GM10266 (cell line): ENCODE results near the gene ANO1.

Experiments
- DNase-seq: peaks from one replicate; pipeline ENCODE4 v3.0.0; 2012; ENCODE audit errors: extremely low spot score
- CTCF ChIP-seq: IDR thresholded peaks from 2 replicates; pipeline ENCODE4 v1.5.1; 2012; ENCODE audit warnings: mild to moderate bottlenecking, low read depth; ENCODE audit not compliant: control insufficient read depth, insufficient read depth; ENCODE audit errors: missing control alignments

Gene ANO1

GRCh38 chr11:70040869-70041501 is 37.1 kb upstream of the ANO1 start:
- no peak for DNase-seq
- TF ChIP-seq CTCF: no peak

- DNase-seq: no peak
- no peak for TF ChIP-seq CTCF
Measured at GRCh38 chr11:70043482-70043881, 34.6 kb upstream of the ANO1 start.

GRCh38 chr11:70046089-70046488 is 32.0 kb upstream of the ANO1 start:
- no peak for DNase-seq
- no peak for TF ChIP-seq CTCF

DNA sequence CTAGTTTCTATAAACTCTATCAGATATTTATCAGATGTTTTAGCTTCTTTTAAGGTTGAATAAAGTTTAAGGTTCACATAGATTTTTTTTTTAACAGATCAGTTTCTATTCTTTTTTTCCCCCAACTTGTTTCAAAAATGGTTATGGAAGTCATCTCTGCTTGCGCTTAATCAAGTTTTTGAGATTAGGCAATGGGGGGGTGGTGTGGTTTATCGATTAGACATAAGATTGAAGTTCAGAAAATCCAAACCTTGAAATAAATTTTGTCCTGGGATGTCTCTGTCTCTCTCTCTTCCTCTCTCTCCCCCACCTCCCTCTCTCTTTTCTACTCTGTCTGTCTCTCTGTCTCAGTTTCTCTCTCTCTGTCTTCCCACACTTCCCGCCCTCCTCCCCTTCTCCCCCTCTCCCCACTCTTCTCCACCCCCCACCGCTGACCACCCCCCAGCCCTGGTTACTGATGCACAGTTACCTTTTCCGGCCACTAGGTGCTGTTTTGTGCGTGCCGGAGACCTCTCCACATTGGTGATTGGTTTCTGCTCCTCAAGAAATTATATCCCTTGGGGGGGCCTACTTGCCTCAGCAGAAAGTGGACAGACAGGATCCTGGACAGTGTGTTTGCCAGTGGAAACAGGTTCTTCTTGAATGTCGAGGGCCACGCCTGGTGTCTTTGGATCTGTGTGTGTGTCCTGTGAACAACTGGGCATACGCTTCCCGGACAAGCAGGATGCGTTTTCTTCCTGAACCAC is 29.7 kb upstream of the ANO1 start:
- TF ChIP-seq CTCF: peak; percentile 13
- DNase-seq: no peak

DNA sequence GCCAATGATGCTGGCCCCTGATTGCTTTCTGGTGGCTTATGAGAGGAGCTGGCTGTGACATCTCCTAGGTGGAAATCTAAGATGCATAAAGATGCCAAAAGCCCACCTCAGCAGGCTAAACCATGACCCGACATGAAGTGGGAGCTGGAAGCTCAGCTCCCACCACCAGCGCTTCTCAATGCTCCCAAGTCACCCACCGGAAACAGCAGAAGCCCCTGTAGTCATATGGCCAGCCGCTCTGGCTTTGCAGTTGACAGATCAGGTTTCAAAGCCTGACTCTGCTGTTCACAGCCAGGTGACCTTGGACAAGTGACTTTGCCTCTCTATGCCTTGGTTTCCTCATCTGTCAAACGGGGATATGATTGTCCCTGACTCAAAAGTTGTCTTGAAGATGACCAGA is 29.1 kb upstream of the ANO1 start:
- no peak for TF ChIP-seq CTCF

DNA sequence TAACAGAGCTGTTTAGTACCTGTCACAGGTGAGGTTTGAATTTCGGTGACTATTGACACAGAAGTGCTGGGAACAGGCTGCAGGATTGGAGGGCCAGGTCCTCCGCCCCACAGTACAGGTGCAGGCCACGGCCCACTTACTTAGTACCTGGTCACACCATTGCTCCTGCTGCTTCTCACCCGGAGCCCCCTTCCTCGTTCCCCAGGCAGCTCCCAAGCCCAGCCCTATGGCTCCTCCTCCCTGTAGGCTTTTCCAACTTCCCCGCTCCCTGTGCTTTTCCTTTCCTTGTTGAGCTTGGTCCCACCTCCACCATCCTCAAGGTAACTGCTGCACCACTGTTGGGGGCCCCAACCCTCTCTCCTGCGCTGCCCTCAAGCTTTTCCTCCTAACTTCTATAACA is 27.9 kb upstream of the ANO1 start:
- no peak for DNase-seq
- no peak for TF ChIP-seq CTCF

More for the DNA sequence above, 29.1 kb upstream of the ANO1 start:
- no peak for DNase-seq

- DNase-seq: no peak
- TF ChIP-seq CTCF: no peak
Measured at GRCh38 chr11:70054004-70054403, 24.1 kb upstream of the ANO1 start.
